Astrocyte of the cerebellum (primary cell): ENCODE data around the gene RAPGEF2.
"Not testable (repeated sequence)": the region's sequence is repeated elsewhere in the genome, so short reads cannot be mapped to it uniquely, and the experiment has no call there.

Experiments
- DNase-seq: peaks from one replicate; pipeline ENCODE4 v3.0.0-alpha.2; 2011; ENCODE audit warnings: low read depth
- H3K4me3 ChIP-seq: 2 replicates; pipeline ENCODE4 v1.5.1; 2011; ENCODE audit warnings: mild to moderate bottlenecking, low read depth, low read length, moderate library complexity
- in situ Hi-C: cut with HindIII; loops from 2 replicates; pipeline ENCODE4 v1.10.0; 2017; ENCODE audit warnings: low sequenced_read_pairs
- TF ChIP-seq, protein P1 (sequence below): IDR thresholded peaks from 2 replicates; pipeline ENCODE4 v1.5.1; 2012; ENCODE audit warnings: low read length, low read depth, moderate library complexity, mild to moderate bottlenecking; ENCODE audit errors: missing control alignments

The RAPGEF2 gene

DNA sequence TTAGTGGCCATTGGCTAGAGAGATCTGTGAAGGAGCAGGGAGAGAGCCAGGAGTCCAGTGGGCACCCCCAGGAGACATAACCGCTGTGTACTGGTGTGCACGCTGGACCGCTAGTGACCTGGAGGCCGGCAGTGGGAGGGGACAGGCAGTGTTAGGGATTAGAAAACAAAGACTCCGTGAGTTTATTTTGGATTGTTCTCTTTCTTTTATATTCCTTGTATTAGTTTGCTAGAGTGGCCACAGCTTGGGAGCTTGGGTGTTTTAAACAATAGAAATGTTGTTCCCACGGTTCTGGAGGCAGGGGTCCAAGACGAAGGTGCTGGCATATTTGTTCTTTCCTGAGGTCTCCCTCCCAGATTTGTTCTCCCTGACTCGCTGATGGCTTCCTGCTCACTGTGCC, 266.4 kb downstream of the RAPGEF2 start:
- TF ChIP-seq, protein P1, sequence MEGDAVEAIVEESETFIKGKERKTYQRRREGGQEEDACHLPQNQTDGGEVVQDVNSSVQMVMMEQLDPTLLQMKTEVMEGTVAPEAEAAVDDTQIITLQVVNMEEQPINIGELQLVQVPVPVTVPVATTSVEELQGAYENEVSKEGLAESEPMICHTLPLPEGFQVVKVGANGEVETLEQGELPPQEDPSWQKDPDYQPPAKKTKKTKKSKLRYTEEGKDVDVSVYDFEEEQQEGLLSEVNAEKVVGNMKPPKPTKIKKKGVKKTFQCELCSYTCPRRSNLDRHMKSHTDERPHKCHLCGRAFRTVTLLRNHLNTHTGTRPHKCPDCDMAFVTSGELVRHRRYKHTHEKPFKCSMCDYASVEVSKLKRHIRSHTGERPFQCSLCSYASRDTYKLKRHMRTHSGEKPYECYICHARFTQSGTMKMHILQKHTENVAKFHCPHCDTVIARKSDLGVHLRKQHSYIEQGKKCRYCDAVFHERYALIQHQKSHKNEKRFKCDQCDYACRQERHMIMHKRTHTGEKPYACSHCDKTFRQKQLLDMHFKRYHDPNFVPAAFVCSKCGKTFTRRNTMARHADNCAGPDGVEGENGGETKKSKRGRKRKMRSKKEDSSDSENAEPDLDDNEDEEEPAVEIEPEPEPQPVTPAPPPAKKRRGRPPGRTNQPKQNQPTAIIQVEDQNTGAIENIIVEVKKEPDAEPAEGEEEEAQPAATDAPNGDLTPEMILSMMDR = no peak
- DNase-seq = no peak
- in situ Hi-C loops = no loop called here
- no peak overlapping the region for H3K4me3 ChIP-seq

DNA sequence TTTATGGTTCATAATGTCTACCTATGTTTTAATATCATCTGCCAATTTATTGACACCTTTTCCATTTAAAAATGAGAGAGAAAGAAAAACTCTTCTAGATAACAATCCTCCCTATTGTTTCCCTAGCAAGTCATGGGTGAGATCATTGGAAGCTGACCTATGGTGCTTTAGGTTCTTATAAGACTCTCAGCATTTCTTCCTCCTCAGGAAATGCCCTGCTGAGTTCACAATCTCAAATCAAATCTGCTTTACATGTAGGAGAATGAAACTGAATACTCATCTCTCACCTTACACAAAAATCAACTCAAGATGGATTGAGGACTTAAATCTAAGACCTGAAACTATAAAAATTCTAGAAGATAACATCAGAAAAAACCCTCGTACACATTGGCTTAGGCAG, 267.4 kb downstream of the RAPGEF2 start:
- TF ChIP-seq, protein P1 = no peak
- in situ Hi-C loops = no loop called here
- no peak for DNase-seq
- no peak overlapping the region for H3K4me3 ChIP-seq

DNA sequence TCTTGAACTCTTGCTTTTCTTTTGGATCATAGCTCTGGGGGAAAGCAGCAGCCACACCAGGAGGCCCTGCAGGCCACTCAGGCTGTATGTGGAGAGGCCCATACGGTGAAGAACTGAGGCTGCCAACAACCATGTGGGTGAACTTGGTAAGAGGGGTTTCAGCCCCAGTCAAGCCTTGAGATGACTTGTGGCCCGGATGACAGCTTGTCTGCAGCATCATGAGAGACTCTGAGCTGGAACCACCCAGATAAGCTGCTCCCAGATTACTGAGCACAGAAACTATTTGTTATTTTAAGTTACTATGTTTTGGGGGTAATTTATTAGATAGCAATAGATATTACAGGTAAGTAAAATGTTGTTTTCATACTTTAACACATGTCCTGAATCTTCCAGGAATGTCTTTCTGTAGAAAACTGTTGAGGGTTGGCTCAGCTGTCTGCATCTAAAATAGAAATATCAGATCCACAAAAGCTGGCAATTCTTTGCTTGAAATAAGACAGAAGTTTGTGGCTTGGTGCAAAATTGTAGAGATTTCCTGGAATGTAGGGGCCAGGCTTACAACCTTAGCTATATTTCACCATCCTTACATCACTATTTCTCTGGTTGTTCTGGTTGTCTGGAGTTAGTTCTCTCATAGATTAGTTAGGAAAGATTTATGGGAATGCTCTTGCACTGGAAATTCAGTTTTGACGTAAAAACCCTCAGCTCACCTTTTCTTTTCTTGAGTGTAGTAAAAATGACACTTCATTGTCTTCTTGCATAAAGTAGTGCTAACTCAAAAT, 272.1 kb downstream of the RAPGEF2 start:
- DNase-seq = peak; percentile 19
- in situ Hi-C loops = no loop called here
- H3K4me3 ChIP-seq = no peak overlapping the region

DNA sequence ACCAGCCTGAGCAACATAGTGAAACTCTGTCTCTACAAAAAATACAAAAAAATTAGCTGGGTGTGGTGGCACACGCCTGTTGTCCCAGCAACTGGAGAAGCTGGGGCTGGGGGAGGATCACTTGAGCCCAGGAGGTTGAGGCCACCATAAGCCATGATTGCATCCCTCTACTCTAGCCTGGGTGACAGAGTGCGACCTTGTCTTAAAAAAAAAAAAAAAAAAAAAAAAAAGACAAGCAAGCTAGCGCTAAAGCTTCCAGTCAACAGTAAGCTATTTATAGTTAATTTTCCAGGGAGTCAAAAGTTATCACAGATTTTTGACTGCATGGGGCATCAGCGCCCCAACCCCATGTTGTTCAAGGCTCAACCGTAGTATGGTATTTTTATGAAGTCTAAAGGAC, 273.4 kb downstream of the RAPGEF2 start:
- TF ChIP-seq, protein P1 = no peak
- in situ Hi-C loops = no loop called here
- no peak for DNase-seq
- H3K4me3 ChIP-seq = no peak overlapping the region

More for the DNA sequence above, 272.1 kb downstream of the RAPGEF2 start:
- TF ChIP-seq, protein P1 = no peak

DNA sequence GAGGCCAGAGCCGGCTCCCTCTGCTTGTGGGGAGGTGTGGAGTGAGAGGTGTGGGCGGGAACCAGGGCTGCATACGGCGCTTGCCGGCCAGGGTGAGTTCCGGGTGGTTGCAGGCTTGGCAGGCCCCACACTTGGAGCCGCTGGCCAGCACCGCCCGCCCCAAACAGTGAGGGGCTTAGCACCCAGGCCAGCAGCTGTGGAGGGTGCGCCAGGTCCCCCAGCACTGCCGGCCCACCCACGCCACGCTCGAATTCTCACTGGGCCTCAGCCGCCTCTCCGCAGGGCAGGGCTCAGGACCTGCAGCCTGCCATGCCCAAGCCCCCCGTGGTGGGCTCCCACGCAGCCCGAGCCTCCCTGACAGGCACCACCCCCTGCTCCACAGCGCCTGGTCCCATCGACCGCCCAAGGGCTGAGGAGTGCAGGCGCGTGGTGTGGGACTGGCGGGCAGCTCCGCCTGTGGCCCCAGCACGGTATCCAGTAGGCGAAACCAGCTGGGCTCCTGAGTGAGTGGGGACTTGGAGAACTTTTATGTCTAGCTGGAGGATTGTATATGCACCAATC, 275.3 kb downstream of the RAPGEF2 start:
- in situ Hi-C loops = no loop called here
- no peak for DNase-seq
- H3K4me3 ChIP-seq = no peak overlapping the region
- TF ChIP-seq, protein P1 = no peak

DNA sequence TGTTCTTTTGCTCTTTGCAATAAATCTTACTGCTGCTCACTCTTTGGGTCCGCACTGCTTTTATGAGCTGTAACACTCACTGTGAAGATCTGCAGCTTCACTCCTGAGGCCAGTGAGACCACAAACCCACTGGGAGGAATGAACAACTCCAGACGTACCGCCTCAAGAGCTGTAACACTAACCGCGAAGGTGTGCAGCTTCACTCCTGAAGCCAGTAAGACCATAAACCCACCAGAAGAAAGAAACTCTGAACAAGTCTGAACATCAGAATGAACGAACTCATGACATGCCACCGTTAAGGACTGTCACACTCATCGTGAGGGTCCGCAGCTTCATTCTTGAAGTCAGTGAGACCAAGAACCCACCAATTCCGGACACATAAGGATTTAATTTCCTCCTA, 276.2 kb downstream of the RAPGEF2 start:
- H3K4me3 ChIP-seq, DNase-seq, in situ Hi-C loops: not testable (repeated sequence)

DNA sequence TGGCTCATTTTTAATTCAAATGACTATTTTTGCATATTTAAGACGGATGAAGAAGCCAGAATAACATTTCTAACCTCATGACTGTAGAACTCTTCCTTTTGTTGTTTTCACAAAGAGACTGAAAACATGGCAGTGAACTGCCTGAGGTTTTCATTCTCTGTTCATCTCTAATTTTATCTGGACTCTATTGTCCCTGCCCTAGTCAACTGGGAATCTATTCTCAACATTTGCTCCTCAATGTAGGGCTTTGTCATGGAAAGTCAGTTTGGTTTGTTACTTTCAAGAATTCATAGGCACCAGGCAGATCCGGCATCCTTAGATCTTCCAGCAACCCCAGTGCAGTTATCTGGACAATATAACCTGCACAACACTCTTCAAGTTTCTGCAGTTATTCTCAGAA, 277.0 kb downstream of the RAPGEF2 start:
- H3K4me3 ChIP-seq = no peak overlapping the region
- no peak for DNase-seq
- in situ Hi-C loops = no loop called here
- TF ChIP-seq, protein P1 = no peak
